GM23338 (cell line): ENCODE measurements around the gene CSRNP3. TPM values are rescaled to one million over a fixed set of nuclear protein-coding genes. Genes with fewer than 3 reads are reported as not detected.

Experiments used
- ATAC-seq: fragments of 200-7000 bp; cut with Tn5 transposase; 3 replicates; pipeline ENCODE4 v1.9.1; 2020
- DNase-seq: peaks from one replicate; pipeline ENCODE4 v3.0.0-alpha.2; 2015; ENCODE audit warnings: low spot score
- H2AFZ ChIP-seq: fragments of 200-600 bp; sonication (generic); 2 replicates; pipeline ENCODE4 v1.8.0; 2016; ENCODE audit warnings: antibody characterized with exemption, mild to moderate bottlenecking, moderate library complexity
- H3F3A ChIP-seq: fragments of 200-600 bp; sonication (generic); replicated peaks from 2 replicates; pipeline ENCODE4 v1.8.0; 2017; ENCODE audit warnings: antibody characterized with exemption, mixed run types, low read depth
- H3K27ac ChIP-seq: fragments of 200-600 bp; sonication (generic); 2 replicates; pipeline ENCODE4 v1.6.1; 2016; ENCODE audit warnings: low read depth
- H3K27me3 ChIP-seq: fragments of 200-600 bp; sonication (generic); 2 replicates; pipeline ENCODE4 v1.8.0; 2016; ENCODE audit warnings: mild to moderate bottlenecking, mixed run types, moderate library complexity; ENCODE audit not compliant: insufficient read depth
- H3K36me3 ChIP-seq: fragments of 200-600 bp; sonication (generic); 2 replicates; pipeline ENCODE4 v1.8.0; 2016; ENCODE audit warnings: mild to moderate bottlenecking; ENCODE audit not compliant: insufficient read depth
- H3K4me1 ChIP-seq: fragments of 200-600 bp; sonication (generic); 2 replicates; pipeline ENCODE4 v1.8.0; 2016; ENCODE audit warnings: mild to moderate bottlenecking, moderate library complexity; ENCODE audit not compliant: insufficient read depth
- H3K4me2 ChIP-seq: fragments of 200-600 bp; sonication (generic); 2 replicates; pipeline ENCODE4 v1.7.1; 2017; ENCODE audit warnings: mixed run types
- H3K4me3 ChIP-seq: fragments of 200-600 bp; sonication (generic); 2 replicates; pipeline ENCODE4 v1.6.1; 2016; ENCODE audit warnings: mixed run types
- H3K79me2 ChIP-seq: fragments of 200-600 bp; sonication (generic); replicated peaks from 2 replicates; pipeline ENCODE4 v1.8.0; 2017; ENCODE audit warnings: mild to moderate bottlenecking; ENCODE audit not compliant: insufficient read depth
- H3K9me2 ChIP-seq: fragments of 200-600 bp; sonication (generic); 2 replicates; pipeline ENCODE4 v1.8.0; 2017; ENCODE audit not compliant: insufficient read depth
- H4K20me1 ChIP-seq: fragments of 200-600 bp; sonication (generic); replicated peaks from 2 replicates; pipeline ENCODE4 v1.8.0; 2017; ENCODE audit warnings: mild to moderate bottlenecking; ENCODE audit not compliant: insufficient read depth
- H3K27ac Mint-ChIP-seq: 2 replicates; pipeline ENCODE4 v1.8.0; 2020; ENCODE audit warnings: inconsistent platforms, mild to moderate bottlenecking, moderate library complexity, mixed read lengths
- H3K27me3 Mint-ChIP-seq: 3 replicates; pipeline ENCODE4 v1.8.0; 2022; ENCODE audit warnings: low read depth, mild to moderate bottlenecking, moderate library complexity, mixed read lengths, inconsistent platforms; ENCODE audit not compliant: insufficient read depth, poor library complexity
- H3K36me3 Mint-ChIP-seq: 3 replicates; pipeline ENCODE4 v1.8.0; 2021; ENCODE audit warnings: low read depth, mild to moderate bottlenecking, inconsistent platforms, moderate library complexity, mixed read lengths
- H3K4me1 Mint-ChIP-seq: 3 replicates; pipeline ENCODE4 v1.8.0; 2020; ENCODE audit warnings: mild to moderate bottlenecking, inconsistent platforms, mixed read lengths
- H3K4me3 Mint-ChIP-seq: 3 replicates; pipeline ENCODE4 v1.8.0; 2021; ENCODE audit warnings: moderate library complexity, mild to moderate bottlenecking, inconsistent platforms, mixed read lengths
- H3K9me3 Mint-ChIP-seq: 3 replicates; pipeline ENCODE4 v1.8.0; 2020; ENCODE audit warnings: moderate library complexity, mild to moderate bottlenecking, inconsistent platforms, mixed read lengths
- CREB1 ChIP-seq: fragments of 250-450 bp; sonication (Bioruptor Pico); IDR thresholded peaks from 2 replicates; pipeline ENCODE4 v1.5.0; 2020; ENCODE audit warnings: low read depth, mild to moderate bottlenecking, moderate library complexity
- JUNB ChIP-seq: IDR thresholded peaks from one replicate; pipeline ENCODE4 v1.6.1; 2016; ENCODE audit warnings: antibody characterized with exemption; ENCODE audit not compliant: unreplicated experiment
- NANOG ChIP-seq: IDR thresholded peaks from 2 replicates; pipeline ENCODE4 v1.6.1; 2016; ENCODE audit warnings: antibody characterized with exemption, borderline replicate concordance
- STAT1 ChIP-seq: IDR thresholded peaks from one replicate; pipeline ENCODE4 v1.6.1; 2016; ENCODE audit warnings: antibody characterized with exemption; ENCODE audit not compliant: unreplicated experiment
- ZNF114 ChIP-seq: fragments of 250-450 bp; sonication (Bioruptor Pico); IDR thresholded peaks from 2 replicates; pipeline ENCODE4 v1.5.0; 2020; ENCODE audit warnings: mild to moderate bottlenecking, moderate library complexity
- polyA plus RNA-seq: library from polyadenylated mRNA; unstranded; fragments of >200 nt; fragmentation: Nextera tagmentation; extraction: Ambion mirVana; gene quantifications from 2 replicates; pipeline ENCODE4 v1.2.1, GENCODE V29; 2016
- total RNA-seq: library from RNA; depleted of rRNA; stranded (reverse); fragments of >200 nt; shearing (Covaris generic); gene quantifications from 2 replicates; pipeline ENCODE4 v1.2.3, GENCODE V29; 2014
- TF ChIP-seq, protein P1 (sequence below): fragments of 250-450 bp; sonication (Bioruptor Pico); IDR thresholded peaks from 2 replicates; pipeline ENCODE4 v1.5.0; 2020; ENCODE audit warnings: mild to moderate bottlenecking, moderate library complexity
- TF ChIP-seq, protein P2 (sequence below): IDR thresholded peaks from 2 replicates; pipeline ENCODE4 v1.6.1; 2016; ENCODE audit warnings: antibody characterized with exemption

CSRNP3 gene
- total and polyA plus RNA-seq, 2 experiments from 2014 or later, result 3.8 to 6.8 TPM

DNA sequence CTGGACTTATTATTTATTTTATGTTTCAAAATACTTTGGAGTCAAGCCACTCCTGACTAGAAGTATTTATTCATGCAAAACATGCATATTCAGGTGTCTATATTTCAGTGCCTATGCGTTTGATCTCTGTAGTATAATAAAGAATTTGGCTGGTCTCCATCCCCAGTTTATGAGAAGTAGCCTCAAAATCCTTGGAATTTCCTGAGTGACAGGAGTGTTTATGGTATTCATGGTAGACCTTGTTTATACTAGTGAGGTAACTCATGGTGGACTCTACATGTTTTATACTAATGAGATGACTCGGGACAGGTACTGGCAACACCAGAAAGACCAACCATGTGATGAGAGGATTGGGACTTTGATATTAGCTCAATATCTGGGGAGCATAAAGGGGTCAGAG lies 43.9 kb upstream of the CSRNP3 start (continued):
- TF ChIP-seq, protein P1, sequence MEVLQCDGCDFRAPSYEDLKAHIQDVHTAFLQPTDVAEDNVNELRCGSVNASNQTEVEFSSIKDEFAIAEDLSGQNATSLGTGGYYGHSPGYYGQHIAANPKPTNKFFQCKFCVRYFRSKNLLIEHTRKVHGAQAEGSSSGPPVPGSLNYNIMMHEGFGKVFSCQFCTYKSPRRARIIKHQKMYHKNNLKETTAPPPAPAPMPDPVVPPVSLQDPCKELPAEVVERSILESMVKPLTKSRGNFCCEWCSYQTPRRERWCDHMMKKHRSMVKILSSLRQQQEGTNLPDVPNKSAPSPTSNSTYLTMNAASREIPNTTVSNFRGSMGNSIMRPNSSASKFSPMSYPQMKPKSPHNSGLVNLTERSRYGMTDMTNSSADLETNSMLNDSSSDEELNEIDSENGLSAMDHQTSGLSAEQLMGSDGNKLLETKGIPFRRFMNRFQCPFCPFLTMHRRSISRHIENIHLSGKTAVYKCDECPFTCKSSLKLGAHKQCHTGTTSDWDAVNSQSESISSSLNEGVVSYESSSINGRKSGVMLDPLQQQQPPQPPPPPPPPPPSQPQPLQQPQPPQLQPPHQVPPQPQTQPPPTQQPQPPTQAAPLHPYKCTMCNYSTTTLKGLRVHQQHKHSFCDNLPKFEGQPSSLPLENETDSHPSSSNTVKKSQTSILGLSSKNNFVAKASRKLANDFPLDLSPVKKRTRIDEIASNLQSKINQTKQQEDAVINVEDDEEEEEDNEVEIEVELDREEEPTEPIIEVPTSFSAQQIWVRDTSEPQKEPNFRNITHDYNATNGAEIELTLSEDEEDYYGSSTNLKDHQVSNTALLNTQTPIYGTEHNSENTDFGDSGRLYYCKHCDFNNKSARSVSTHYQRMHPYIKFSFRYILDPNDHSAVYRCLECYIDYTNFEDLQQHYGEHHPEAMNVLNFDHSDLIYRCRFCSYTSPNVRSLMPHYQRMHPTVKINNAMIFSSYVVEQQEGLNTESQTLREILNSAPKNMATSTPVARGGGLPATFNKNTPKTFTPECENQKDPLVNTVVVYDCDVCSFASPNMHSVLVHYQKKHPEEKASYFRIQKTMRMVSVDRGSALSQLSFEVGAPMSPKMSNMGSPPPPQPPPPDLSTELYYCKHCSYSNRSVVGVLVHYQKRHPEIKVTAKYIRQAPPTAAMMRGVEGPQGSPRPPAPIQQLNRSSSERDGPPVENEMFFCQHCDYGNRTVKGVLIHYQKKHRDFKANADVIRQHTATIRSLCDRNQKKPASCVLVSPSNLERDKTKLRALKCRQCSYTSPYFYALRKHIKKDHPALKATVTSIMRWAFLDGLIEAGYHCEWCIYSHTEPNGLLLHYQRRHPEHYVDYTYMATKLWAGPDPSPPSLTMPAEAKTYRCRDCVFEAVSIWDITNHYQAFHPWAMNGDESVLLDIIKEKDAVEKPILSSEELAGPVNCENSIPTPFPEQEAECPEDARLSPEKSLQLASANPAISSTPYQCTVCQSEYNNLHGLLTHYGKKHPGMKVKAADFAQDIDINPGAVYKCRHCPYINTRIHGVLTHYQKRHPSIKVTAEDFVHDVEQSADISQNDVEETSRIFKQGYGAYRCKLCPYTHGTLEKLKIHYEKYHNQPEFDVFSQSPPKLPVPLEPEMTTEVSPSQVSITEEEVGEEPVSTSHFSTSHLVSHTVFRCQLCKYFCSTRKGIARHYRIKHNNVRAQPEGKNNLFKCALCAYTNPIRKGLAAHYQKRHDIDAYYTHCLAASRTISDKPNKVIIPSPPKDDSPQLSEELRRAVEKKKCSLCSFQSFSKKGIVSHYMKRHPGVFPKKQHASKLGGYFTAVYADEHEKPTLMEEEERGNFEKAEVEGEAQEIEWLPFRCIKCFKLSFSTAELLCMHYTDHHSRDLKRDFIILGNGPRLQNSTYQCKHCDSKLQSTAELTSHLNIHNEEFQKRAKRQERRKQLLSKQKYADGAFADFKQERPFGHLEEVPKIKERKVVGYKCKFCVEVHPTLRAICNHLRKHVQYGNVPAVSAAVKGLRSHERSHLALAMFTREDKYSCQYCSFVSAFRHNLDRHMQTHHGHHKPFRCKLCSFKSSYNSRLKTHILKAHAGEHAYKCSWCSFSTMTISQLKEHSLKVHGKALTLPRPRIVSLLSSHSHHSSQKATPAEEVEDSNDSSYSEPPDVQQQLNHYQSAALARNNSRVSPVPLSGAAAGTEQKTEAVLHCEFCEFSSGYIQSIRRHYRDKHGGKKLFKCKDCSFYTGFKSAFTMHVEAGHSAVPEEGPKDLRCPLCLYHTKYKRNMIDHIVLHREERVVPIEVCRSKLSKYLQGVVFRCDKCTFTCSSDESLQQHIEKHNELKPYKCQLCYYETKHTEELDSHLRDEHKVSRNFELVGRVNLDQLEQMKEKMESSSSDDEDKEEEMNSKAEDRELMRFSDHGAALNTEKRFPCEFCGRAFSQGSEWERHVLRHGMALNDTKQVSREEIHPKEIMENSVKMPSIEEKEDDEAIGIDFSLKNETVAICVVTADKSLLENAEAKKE (CRISPR knock-in tag), result no peak

DNA sequence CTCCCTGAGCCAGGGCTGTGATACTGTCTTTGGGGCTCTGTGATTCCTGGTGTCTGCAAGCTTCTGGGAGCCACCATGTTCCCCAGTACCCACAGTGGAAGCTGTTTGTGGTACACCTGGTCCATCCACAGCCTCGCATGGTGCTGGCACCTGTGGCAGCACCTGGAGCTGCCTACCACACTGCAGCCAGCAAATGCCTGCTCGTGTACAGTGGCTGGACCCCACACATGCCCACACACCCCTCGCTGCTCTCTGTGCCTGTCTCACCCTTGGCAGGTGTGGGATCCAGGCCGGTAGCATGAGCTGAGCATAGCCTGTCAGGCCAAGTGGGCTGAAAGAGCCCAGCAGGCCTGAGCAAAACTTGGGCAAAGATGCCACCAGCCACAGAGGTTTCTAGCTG lies 41.8 kb upstream of the CSRNP3 start:
- no peaks in the 10 kb centered on the region for H3K27me3 ChIP-seq
- no peak for TF ChIP-seq JUNB
- no peak for TF ChIP-seq NANOG
- no peak for TF ChIP-seq CREB1 (CRISPR knock-in tag)
- TF ChIP-seq STAT1, result no peak
- no peak for TF ChIP-seq ZNF114 (CRISPR knock-in tag)
- TF ChIP-seq, protein P2, sequence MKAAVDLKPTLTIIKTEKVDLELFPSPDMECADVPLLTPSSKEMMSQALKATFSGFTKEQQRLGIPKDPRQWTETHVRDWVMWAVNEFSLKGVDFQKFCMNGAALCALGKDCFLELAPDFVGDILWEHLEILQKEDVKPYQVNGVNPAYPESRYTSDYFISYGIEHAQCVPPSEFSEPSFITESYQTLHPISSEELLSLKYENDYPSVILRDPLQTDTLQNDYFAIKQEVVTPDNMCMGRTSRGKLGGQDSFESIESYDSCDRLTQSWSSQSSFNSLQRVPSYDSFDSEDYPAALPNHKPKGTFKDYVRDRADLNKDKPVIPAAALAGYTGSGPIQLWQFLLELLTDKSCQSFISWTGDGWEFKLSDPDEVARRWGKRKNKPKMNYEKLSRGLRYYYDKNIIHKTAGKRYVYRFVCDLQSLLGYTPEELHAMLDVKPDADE, result no peak
- Mint-ChIP-seq H3K9me3 (peaks cover 18% of the 10 kb centered on the region), H3K4me3 (no peak overlapping the region), H3K4me1 (no peaks in the 10 kb centered on the region), H3K27me3 (peaks cover 2% of the 10 kb centered on the region), H3K36me3 (peaks cover 17% of the 10 kb centered on the region), H3K27ac (no peak overlapping the region; the same call in 1 of the 2 replicates)
- H3K4me1 ChIP-seq, result peaks cover 6% of the 10 kb centered on the region; the same call in 1 of the 2 replicates
- H3K4me3 ChIP-seq, result no peak overlapping the region
- H4K20me1 ChIP-seq, result no peaks in the 10 kb centered on the region
- H3K79me2 ChIP-seq, result no peaks in the 10 kb centered on the region
- no peak for DNase-seq
- no peak overlapping the region for H3K4me2 ChIP-seq
- H3F3A ChIP-seq, result no peaks in the 10 kb centered on the region
- H3K9me2 ChIP-seq, result no peaks in the 10 kb centered on the region
- no peak overlapping the region for H2AFZ ChIP-seq
- H3K36me3 ChIP-seq, result no peaks in the 10 kb centered on the region
- no peak overlapping the region for H3K27ac ChIP-seq
- no peak for ATAC-seq
